Ishikawa (cell line): ENCODE results near the gene VPS26C.

ENCODE experiments used
- CEBPB ChIP-seq: IDR thresholded peaks from 2 replicates; pipeline ENCODE4 v1.6.1; 2012
- EGR1 ChIP-seq: IDR thresholded peaks from 2 replicates; pipeline ENCODE4 v1.6.1; 2012
- EP300 ChIP-seq: IDR thresholded peaks from 2 replicates; pipeline ENCODE4 v1.6.1; 2012; ENCODE audit warnings: borderline replicate concordance
- MAX ChIP-seq: IDR thresholded peaks from 2 replicates; pipeline ENCODE4 v1.6.1; 2012
- RAD21 ChIP-seq: IDR thresholded peaks from 2 replicates; pipeline ENCODE4 v1.6.1; 2012; ENCODE audit warnings: low read depth
- TAF1 ChIP-seq: IDR thresholded peaks from 2 replicates; pipeline ENCODE4 v1.6.1; 2012; ENCODE audit warnings: low read depth, mild to moderate bottlenecking
- USF1 ChIP-seq: IDR thresholded peaks from 2 replicates; pipeline ENCODE4 v1.6.1; 2012
- YY1 ChIP-seq: IDR thresholded peaks from 2 replicates; pipeline ENCODE4 v1.6.1; 2012; ENCODE audit warnings: low read depth
- ZBTB7A ChIP-seq: IDR thresholded peaks from 2 replicates; pipeline ENCODE4 v1.6.1; 2012; ENCODE audit warnings: low read depth
- TF ChIP-seq, protein P1 (sequence below): IDR thresholded peaks from 2 replicates; pipeline ENCODE4 v1.6.1; 2012; ENCODE audit warnings: low read depth, mild to moderate bottlenecking

GRCh38 chr21:37273440-37273839 lies 6.3 kb upstream of the VPS26C start:
- TF ChIP-seq TAF1 (no peak), MAX (no peak), CEBPB (no peak), USF1 (no peak), RAD21 (no peak), YY1 (no peak), EGR1 (no peak), EP300 (no peak), ZBTB7A (no peak)
- TF ChIP-seq, protein P1, sequence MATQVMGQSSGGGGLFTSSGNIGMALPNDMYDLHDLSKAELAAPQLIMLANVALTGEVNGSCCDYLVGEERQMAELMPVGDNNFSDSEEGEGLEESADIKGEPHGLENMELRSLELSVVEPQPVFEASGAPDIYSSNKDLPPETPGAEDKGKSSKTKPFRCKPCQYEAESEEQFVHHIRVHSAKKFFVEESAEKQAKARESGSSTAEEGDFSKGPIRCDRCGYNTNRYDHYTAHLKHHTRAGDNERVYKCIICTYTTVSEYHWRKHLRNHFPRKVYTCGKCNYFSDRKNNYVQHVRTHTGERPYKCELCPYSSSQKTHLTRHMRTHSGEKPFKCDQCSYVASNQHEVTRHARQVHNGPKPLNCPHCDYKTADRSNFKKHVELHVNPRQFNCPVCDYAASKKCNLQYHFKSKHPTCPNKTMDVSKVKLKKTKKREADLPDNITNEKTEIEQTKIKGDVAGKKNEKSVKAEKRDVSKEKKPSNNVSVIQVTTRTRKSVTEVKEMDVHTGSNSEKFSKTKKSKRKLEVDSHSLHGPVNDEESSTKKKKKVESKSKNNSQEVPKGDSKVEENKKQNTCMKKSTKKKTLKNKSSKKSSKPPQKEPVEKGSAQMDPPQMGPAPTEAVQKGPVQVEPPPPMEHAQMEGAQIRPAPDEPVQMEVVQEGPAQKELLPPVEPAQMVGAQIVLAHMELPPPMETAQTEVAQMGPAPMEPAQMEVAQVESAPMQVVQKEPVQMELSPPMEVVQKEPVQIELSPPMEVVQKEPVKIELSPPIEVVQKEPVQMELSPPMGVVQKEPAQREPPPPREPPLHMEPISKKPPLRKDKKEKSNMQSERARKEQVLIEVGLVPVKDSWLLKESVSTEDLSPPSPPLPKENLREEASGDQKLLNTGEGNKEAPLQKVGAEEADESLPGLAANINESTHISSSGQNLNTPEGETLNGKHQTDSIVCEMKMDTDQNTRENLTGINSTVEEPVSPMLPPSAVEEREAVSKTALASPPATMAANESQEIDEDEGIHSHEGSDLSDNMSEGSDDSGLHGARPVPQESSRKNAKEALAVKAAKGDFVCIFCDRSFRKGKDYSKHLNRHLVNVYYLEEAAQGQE, result no peak
